HG03175 (cell line): ENCODE measurements around the gene TRANK1.

Source experiments
- ATAC-seq: cut with Tn5 transposase; IDR thresholded peaks from one replicate; pipeline ENCODE4 v1.9.1; 2021; ENCODE audit warnings: mild to moderate bottlenecking, moderate library complexity; ENCODE audit not compliant: unreplicated experiment

TRANK1 gene

GRCh38 chr3:36859494-36859893 lies 85.4 kb downstream of the TRANK1 start:
- no peak for ATAC-seq

DNA sequence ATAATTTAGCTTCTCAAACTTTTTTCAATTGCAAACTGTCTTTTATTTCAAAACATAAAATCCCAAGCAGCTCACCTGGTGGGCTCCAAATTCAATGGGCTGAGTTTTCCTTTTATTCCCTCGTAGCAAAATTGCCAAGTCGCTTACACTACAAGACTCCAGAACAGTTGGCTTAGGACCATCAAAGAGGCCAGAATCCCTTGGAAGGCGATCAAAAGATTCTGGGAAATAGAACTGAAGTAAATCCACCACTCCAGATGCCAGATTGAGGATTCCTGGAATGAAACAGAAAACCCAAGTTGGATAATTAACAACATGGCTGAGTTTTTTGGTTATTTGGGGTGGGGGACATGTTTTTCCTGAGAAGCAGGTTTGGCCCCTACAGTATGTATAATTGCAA lies 92.8 kb downstream of the TRANK1 start:
- ATAC-seq = no peak

GRCh38 chr3:36850743-36851142 lies 94.1 kb downstream of the TRANK1 start:
- ATAC-seq = no peak

DNA sequence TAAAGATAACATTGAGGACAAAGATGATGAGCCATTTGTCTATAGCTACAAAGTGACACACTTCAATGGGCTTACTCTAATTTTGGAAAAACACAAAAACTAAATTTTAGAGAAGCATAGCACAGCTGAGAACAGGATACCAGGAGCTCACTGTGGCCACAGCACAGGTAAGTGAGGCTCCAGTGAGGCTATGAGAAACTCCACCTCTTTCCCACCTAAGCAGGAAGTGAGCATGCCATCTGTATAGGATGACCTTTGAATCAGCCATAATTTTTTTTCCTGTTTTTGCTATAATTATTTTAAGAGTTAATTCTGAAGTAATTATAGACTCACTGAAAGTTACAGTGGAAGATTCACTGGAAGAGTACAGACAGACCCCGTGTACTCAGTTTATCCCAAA lies 98.4 kb downstream of the TRANK1 start:
- ATAC-seq = no peak

DNA sequence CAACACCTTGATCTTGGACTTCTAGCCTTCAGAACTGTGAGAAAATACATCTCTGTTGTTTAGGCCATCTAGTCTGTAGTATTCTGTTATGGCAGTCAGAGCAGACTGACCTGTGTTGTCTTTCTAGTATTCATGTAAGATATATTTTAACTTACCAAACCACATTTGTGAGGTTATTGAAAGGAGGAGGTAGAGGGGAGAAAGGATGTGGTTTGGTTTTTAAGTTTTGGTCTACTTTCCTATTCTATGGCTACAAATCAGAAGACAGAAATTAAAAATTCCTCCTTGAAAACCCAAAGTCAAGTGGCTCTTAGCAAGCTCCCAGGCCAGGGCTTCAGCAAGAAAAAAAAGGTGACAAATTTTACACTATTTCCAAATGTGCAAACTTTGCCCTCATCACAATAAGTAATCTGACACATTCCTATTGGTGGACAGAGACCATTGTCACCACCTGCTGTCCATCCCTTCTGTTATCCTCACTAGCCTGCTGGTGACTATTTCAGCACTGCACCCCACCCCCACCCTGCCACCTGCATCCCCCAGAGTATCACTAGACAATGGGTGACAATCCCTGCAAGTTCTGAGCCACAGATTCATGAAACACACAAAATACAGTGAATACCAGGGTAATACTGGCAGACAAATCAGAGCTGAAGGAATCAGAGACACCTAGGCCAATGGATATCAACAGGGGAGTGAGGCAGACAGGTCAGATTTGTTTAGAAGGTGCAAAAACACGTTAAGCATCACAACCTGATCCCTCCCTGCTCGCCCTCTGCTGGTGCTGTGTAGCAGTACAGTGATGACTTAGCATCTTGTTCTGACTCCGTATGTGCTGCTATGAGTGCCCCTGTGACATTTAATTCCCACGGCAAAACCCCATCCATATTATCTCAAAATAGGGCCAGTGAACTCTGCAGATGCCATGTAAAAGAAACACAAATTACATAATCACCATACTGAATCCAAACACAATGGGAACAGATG lies 101.5 kb downstream of the TRANK1 start:
- ATAC-seq = peak; percentile 81

- ATAC-seq = no peak
These were observed 102.6 kb downstream of the TRANK1 start for GRCh38 chr3:36842275-36842674.

DNA sequence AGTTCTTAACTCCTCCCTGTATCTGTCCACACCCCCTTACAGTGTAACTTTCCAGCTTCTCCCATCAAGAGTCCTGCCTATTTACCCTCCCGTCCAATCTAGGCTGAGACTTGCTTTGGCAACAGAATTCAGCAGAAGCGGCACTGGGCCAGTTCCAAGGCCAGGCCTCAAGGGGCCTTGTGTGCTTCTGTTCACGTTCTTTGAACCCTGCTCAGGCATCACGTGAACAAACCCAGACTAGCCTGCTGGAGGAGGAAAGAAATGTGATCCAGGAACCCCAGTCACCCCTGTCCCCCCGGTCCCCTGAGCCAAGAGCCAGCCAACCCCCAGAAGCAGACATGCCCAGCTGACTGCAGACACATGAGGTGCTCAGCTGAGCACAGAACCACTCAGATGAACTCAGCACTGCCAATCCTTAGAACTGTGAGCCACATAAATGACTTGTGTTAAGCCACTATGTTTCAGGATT lies 104.4 kb downstream of the TRANK1 start:
- no peak for ATAC-seq

DNA sequence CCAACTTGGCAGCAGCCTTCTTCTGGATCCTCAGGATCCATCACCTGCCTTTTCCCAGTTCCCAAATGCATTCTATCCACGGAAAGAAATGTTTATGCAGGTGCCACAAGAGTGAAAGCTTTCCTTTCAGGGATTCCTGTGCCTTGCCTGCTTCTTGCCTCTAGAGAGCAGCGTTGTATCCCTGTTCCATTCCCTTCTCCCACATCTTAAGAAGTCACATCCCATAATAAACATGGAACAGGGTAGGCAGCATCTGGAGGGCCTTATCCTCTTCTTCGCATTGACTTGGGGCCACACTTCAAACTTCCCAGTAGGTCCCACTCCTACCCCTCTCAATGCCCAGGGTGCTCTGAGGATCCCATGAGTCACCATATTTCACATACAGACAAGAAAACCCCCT lies 107.8 kb downstream of the TRANK1 start:
- ATAC-seq = no peak

GRCh38 chr3:36833160-36833814 lies 111.6 kb downstream of the TRANK1 start:
- ATAC-seq = no peak

DNA sequence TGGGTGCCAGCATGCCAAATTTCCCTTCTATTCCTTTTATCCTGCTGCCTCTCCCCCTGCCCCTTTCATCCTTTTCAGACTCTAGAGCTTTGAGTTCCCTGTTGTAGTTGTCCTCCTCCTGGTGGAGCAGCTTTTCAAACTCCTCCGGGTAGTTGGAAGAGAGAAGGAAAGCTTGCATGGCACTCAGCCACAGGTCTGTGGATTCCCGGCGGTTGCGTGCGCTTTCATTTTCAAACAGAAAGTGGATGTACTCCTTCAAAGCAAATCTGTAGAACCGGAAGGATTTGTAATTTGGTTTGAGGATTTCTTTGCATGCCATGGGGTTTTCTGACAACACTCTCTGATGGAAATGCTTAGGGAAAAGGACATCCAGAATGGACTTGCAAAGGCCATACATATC lies 112.4 kb downstream of the TRANK1 start:
- ATAC-seq = no peak

DNA sequence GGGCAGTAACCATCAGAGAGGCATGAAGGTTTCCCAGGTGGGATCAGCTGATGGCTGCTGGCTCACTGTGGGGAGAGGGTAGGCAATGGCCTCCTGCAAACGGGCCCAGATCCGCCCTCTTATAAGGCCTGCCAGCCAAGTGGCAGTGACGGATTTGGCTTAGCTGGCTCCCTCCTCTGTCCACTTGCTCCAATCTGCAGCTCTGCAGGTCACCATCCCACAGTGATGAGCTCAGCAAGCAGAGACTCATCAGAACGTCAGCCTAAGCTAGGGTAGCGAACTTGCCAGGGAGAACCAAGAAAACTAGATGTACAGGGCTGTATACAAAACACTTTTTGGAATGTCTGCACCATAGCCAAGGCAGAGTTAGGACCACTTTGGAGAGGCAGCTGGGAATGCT lies 117.7 kb downstream of the TRANK1 start:
- ATAC-seq = no peak

GRCh38 chr3:36826240-36826639 lies 118.6 kb downstream of the TRANK1 start:
- no peak for ATAC-seq

DNA sequence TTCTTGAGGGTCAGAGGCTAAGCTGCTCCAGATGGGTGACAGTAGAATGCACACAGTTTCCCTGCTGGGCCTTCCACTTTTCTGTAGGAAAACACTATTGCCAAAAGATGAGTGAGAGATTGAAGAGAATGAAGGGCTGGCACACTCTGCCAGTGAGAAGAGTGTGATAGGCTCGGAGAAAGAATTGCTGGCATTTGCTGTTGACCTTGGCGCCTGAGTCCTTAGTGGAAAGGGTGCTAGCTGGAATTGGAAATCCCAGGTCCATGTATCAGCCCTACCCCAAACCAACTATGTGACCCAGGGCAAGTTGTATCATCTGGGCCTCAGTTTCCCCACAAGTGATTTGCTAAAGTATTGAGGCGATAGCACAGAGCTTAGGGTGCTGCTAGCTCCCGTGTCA lies 120.4 kb downstream of the TRANK1 start:
- no peak for ATAC-seq

- no peak for ATAC-seq
These were observed 121.0 kb downstream of the TRANK1 start for GRCh38 chr3:36823806-36824205.

DNA sequence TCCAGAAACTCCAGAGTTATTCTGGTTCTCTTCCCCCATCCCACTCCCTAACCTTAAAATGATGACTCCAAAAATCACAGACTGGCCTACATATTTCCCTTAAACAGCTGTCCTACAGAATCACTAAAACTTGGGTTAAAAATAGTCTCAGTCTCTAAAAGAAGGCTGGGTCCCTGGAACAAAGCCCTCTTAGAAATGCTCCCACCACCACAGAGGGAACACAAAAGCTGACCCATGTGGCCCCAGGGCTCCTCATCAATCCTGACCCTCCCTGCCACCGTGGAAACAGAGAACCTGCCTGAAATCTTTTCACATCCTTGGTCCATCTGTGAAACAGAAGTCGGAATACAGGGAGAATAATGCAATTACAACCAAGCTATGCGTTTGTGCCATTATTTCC lies 124.8 kb downstream of the TRANK1 start:
- ATAC-seq = no peak

- no peak for ATAC-seq
These were observed 126.9 kb downstream of the TRANK1 start for GRCh38 chr3:36817806-36818533.

DNA sequence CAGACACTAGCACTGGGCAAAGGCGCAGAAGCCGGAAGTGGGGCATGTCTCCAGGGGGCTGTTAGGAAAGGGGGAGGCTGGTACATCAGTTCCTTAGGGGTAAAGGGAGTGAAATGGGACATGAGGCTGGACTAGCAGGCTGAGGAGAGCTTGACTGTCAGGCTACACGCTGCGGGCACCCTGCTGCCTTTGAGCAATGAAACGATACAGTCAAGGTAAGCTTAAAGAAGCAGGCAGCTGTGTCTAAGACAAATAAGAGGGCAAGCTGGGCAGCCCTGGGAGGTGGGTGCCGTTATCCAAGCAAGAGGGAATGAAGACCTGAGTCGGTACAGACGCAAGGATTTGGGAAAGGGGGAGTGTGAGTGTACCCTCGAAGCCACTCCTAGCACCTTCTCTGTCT lies 129.5 kb downstream of the TRANK1 start:
- no peak for ATAC-seq

DNA sequence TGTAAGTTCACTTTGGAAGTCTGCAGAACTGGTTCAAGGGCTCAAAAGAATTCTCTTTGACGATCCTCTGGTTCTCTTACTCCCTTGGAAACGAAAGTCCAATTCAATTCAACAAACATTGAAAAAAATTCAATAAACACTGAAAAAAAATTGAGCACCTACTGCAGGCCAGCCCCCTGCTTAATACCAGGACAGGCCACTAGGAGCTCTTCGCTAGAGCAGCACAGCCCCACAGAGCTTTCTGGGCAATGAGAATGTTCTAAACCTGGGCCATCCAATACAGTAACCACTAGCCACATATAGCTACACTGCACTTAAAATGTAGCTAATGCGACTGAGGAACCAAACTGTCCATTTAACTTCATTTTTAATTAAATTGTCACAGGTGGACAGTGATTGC lies 130.1 kb downstream of the TRANK1 start:
- ATAC-seq = peak; percentile 57

GRCh38 chr3:36814066-36814717 lies 130.7 kb downstream of the TRANK1 start:
- ATAC-seq = no peak

DNA sequence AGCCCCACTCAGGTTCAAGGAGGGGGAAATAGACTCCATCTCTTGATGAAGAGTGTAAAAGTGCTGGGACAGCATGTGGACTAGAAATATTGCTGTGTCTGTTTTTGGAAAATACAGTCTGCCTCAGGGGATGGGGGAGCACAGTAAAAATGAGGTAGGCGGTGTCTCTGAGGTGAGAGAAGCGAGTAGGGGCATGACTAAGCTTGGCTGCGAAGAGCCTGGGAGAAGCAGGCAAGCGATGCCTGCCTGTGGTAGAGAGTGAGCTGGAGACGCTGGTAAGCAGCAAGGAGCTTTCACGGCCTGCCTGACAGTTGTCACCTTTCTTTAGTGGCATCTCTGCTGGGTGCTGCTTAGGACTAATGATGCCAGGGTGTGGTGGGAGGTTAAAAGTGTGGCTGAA lies 131.5 kb downstream of the TRANK1 start:
- ATAC-seq = no peak

- no peak for ATAC-seq
These were observed 132.6 kb downstream of the TRANK1 start for GRCh38 chr3:36812240-36812639.
